HepG2 (cell line): Measurements from ENCODE around the gene IGFBP5. TPM values are rescaled to one million over a fixed set of nuclear protein-coding genes. Genes with fewer than 3 reads are reported as not detected.
A peak's percentile ranks its signal among the peaks of the same experiment; 100 is the strongest.

ENCODE experiments used
- ATAC-seq: fragments of 200-7000 bp; cut with Tn5 transposase; 3 replicates; pipeline ENCODE4 v1.9.1; 2020; ENCODE audit warnings: mild to moderate bottlenecking, moderate library complexity
- BruUV-seq: library from RNA; stranded (reverse); fragments of 400-500 nt; replicated peaks from 2 replicates; lab custom pipeline; 2021; lab: Mats Ljungman, UMichigan
- CTCF ChIA-PET: fragments of 300-600 bp; formaldehyde crosslinking; extraction: SDS; loops from one replicate; lab custom pipeline; 2021; ENCODE audit warnings: low total read pairs, inconsistent platforms, low intra/inter-chr PET ratio; lab: Yijun Ruan, JAX
- POLR2A ChIA-PET: fragments of 350-600 bp; sonication (Branson Sonifier 250); formaldehyde crosslinking; loops from one replicate; lab custom pipeline; 2020; ENCODE audit warnings: antibody characterized with exemption, inconsistent platforms; lab: Yijun Ruan, JAX
- DNase-seq: peaks from one replicate; pipeline ENCODE4 v3.0.0-alpha.2; 2015; ENCODE audit warnings: low spot score
- FAIRE-seq: peaks from 3 replicates; lab custom pipeline; 2011; peaks lifted over from hg19 to GRCh38; lab: Jason Lieb, UNC
- H2AFZ ChIP-seq: one replicate; pipeline ENCODE4 v1.6.1; 2011; ENCODE audit warnings: low read length, inconsistent platforms
- H3K27ac ChIP-seq: fragments of 300-600 bp; 3 replicates; pipeline ENCODE4 v1.8.0; 2011; ENCODE audit warnings: mixed run types, mild to moderate bottlenecking, mixed read lengths, low read length, inconsistent platforms; ENCODE audit not compliant: insufficient read depth; ENCODE audit errors: extremely low read length
- H3K27me3 ChIP-seq, 2 experiments: fragments of 200-600 bp in 1 of 2; 2 replicates in 1 of 2; 3 replicates in 1 of 2; pipeline versions ENCODE4 v1.6.0 to v1.8.0; 2011; ENCODE audit warnings: low read length in 2 of 2, mild to moderate bottlenecking in 2 of 2, moderate library complexity in 2 of 2, inconsistent platforms in 1 of 2; ENCODE audit not compliant: insufficient read depth in 2 of 2, control insufficient read depth in 1 of 2
- H3K36me3 ChIP-seq, 2 experiments: fragments of 200-600 bp in 1 of 2; replicated peaks in 1 of 2; 2 replicates in 1 of 2; 3 replicates in 1 of 2; pipeline versions ENCODE4 v1.5.1 to v1.8.0; 2011; ENCODE audit warnings: low read length in 2 of 2, inconsistent platforms in 1 of 2; ENCODE audit not compliant: insufficient read depth in 2 of 2, control insufficient read depth in 1 of 2
- H3K4me1 ChIP-seq: 2 replicates; pipeline ENCODE4 v1.5.1; 2012; ENCODE audit warnings: low read length, inconsistent platforms; ENCODE audit not compliant: insufficient read depth
- H3K4me2 ChIP-seq: 2 replicates; pipeline ENCODE4 v1.6.0; 2011; ENCODE audit warnings: low read depth, low read length, inconsistent platforms
- H3K4me3 ChIP-seq, 3 experiments: fragments of 200-600 bp in 1 of 3; sonication (generic), shearing (Covaris generic) in 1 of 3; replicated peaks in 1 of 3; 2 replicates each; pipeline ENCODE4 v1.5.1; 2011 to 2016; ENCODE audit warnings: low read length in 3 of 3, inconsistent platforms in 2 of 3, low read depth in 2 of 3, mild to moderate bottlenecking in 2 of 3, control low read depth in 1 of 3, mixed read lengths in 1 of 3; ENCODE audit not compliant: insufficient read depth in 1 of 3
- H3K79me2 ChIP-seq: one replicate; pipeline ENCODE4 v1.6.1; 2011; ENCODE audit warnings: low read length, inconsistent platforms; ENCODE audit not compliant: insufficient read depth
- H3K9ac ChIP-seq: 2 replicates; pipeline ENCODE4 v1.6.0; 2011; ENCODE audit warnings: mild to moderate bottlenecking, low read depth, low read length, inconsistent platforms; ENCODE audit not compliant: insufficient read depth
- H3K9me3 ChIP-seq: 2 replicates; pipeline ENCODE4 v1.5.1; 2012; ENCODE audit warnings: mild to moderate bottlenecking, low read length
- H4K20me1 ChIP-seq: 2 replicates; pipeline ENCODE4 v1.6.0; 2011; ENCODE audit warnings: inconsistent platforms, mild to moderate bottlenecking, low read length, moderate library complexity; ENCODE audit not compliant: insufficient read depth
- ARHGAP35 ChIP-seq: sonication (generic); formaldehyde crosslinking; IDR thresholded peaks from 2 replicates; pipeline ENCODE4 v1.9.0; 2022; ENCODE audit warnings: mild to moderate bottlenecking, inconsistent platforms, moderate library complexity, missing genetic modification reagents, borderline replicate concordance
- ARNTL ChIP-seq: sonication (generic); formaldehyde crosslinking; IDR thresholded peaks from 2 replicates; pipeline ENCODE4 v1.4.0; 2020; ENCODE audit warnings: mild to moderate bottlenecking, missing genetic modification reagents
- BHLHE40 ChIP-seq: IDR thresholded peaks from 2 replicates; pipeline ENCODE4 v1.6.1; 2011; ENCODE audit warnings: low read length, improper control_type of control experiment
- CEBPB ChIP-seq: IDR thresholded peaks from 2 replicates; pipeline ENCODE4 v1.6.1; 2011; ENCODE audit warnings: low read depth, low read length, improper control_type of control experiment, borderline replicate concordance
- CEBPG ChIP-seq: IDR thresholded peaks from 2 replicates; pipeline ENCODE4 v1.6.1; 2016
- EP300 ChIP-seq, 3 experiments: sonication (generic) in 1 of 3; formaldehyde crosslinking in 1 of 3; IDR thresholded peaks; 2 replicates each; pipeline versions ENCODE4 v1.5.1 to v1.6.1; 2011 to 2020; ENCODE audit warnings: low read depth in 2 of 3, low read length in 2 of 3, borderline replicate concordance in 1 of 3, improper control_type of control experiment in 1 of 3, mild to moderate bottlenecking in 1 of 3, missing genetic modification reagents in 1 of 3, moderate library complexity in 1 of 3
- ISL2 ChIP-seq: sonication (generic); formaldehyde crosslinking; IDR thresholded peaks from 2 replicates; pipeline ENCODE4 v1.5.0; 2020; ENCODE audit warnings: missing genetic modification reagents
- KLF6 ChIP-seq: IDR thresholded peaks from 2 replicates; pipeline ENCODE4 v1.8.0; 2016; ENCODE audit warnings: missing biosample characterization, missing genetic modification reagents
- SAP130 ChIP-seq: IDR thresholded peaks from 2 replicates; pipeline ENCODE4 v1.6.1; 2016; ENCODE audit warnings: low read depth
- SMC3 ChIP-seq: IDR thresholded peaks from 2 replicates; pipeline ENCODE4 v1.6.1; 2011; ENCODE audit warnings: low read length, improper control_type of control experiment
- ZBED4 ChIP-seq: sonication (generic); formaldehyde crosslinking; IDR thresholded peaks from 2 replicates; pipeline ENCODE4 v1.4.0; 2020; ENCODE audit warnings: missing genetic modification reagents, borderline replicate concordance
- ZKSCAN8 ChIP-seq: IDR thresholded peaks from 2 replicates; pipeline ENCODE4 v1.6.1; 2016; ENCODE audit warnings: borderline replicate concordance, missing genetic modification reagents, missing compliant biosample characterization
- ZNF101 ChIP-seq: sonication (generic); formaldehyde crosslinking; IDR thresholded peaks from 2 replicates; pipeline ENCODE4 v1.4.0; 2020; ENCODE audit warnings: mild to moderate bottlenecking, low read depth, missing genetic modification reagents, borderline replicate concordance
- ZNF644 ChIP-seq: IDR thresholded peaks from 2 replicates; pipeline ENCODE4 v1.6.1; 2016; ENCODE audit warnings: low read depth
- ZSCAN21 ChIP-seq: sonication (generic); formaldehyde crosslinking; IDR thresholded peaks from 2 replicates; pipeline ENCODE4 v1.8.0; 2022; ENCODE audit warnings: mild to moderate bottlenecking, missing genetic modification reagents, moderate library complexity, borderline replicate concordance
- WGBS: methylation state at CpG from one replicate; pipeline ENCODE4 v1.1.6; 2017; ENCODE audit warnings: low lambda C conversion rate; 5-methylcytosine and 5-hydroxymethylcytosine counted together
- in situ Hi-C: cut with HindIII; loops from 2 replicates; pipeline ENCODE4 v1.10.0; 2017; ENCODE audit warnings: low pct_unique_long_range_greater_than_20kb; ENCODE audit not compliant: extremely low pct_ligation_motif_present
- intact Hi-C: fragments of 100-400 bp; cut with micrococcal nuclease; formaldehyde crosslinking; loops from one replicate; pipeline ENCODE4 v1.10.0; 2022; ENCODE audit not compliant: unreplicated experiment
- polyA plus RNA-seq, 8 experiments: library from polyadenylated mRNA; depleted of rRNA in 3 of 8; stranded (reverse) in 7 of 8; unstranded in 1 of 8; fragments of >200 nt; fragmentation: Illumina TruSeq in 4 of 8; extraction: Trizol in 4 of 8; gene quantifications; 2 replicates each; pipeline versions ENCODE4 v1.2.1 to v1.2.3, GENCODE V29; 2011 to 2016; ENCODE audit warnings: low read depth in 4 of 8, missing spikeins in 1 of 8, mixed read lengths in 1 of 8; ENCODE audit not compliant: insufficient read depth in 1 of 8
- total RNA-seq, 5 experiments: library from RNA; depleted of rRNA; stranded (reverse); fragments of >200 nt; fragmentation: Illumina TruSeq; extraction: Trizol; gene quantifications; 2 replicates each; pipeline ENCODE4 v1.2.3, GENCODE V29; 2016; ENCODE audit warnings: low read depth in 1 of 5
- TF ChIP-seq, protein P1 (sequence below): sonication (generic); formaldehyde crosslinking; IDR thresholded peaks from 2 replicates; pipeline ENCODE4 v1.9.0; 2022; ENCODE audit warnings: low read depth, missing genetic modification reagents
- TF ChIP-seq, protein P2 (sequence below): sonication (generic); formaldehyde crosslinking; IDR thresholded peaks from 2 replicates; pipeline ENCODE4 v1.4.0; 2020; ENCODE audit warnings: missing genetic modification reagents

The IGFBP5 gene
- total and polyA plus RNA-seq, 2 of the 13 experiments (the other 11 are each of a cell fraction or from before 2014, with no cell fraction given) = 0.15 TPM; not detected in 1

DNA sequence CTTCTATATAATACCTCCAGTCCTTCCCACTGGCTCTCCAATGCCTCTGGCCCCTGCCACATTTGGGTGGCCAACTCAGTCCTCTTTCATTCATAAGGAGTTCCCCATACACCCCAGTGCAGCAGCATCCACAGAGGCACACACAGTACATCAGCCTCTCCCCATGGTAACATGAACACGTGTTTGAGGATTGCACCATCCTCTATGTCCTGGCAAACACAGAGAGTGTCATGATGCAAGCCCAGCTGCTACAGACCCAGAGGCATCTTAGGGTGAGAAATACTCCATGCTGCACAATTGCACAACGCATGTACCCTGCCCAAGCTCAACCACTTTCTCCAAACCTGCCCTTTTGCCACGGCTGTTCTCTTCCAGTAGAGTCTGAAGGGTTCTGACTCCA is 11.5 kb downstream of the IGFBP5 start (continued):
- TF ChIP-seq EP300 (IDR thresholded peaks at IDR 0.05; ENCODE audit: low read depth in 2 of 2, low read length in 2 of 2) (peak in 1 of 2 experiments; percentile 12; a peak in 1 of 4 replicates), EP300 (CRISPR knock-in tag; IDR thresholded peaks at IDR 0.05; ENCODE audit: borderline replicate concordance) (no peak), CEBPB (peak; percentile 99), SMC3 (peak; percentile 21; the same call in 1 of the 2 replicates), ARHGAP35 (CRISPR knock-in tag) (no peak), ZBED4 (no peak), ZNF644 (CRISPR knock-in tag) (peak; percentile 84; the same call in 1 of the 2 replicates), CEBPG (CRISPR knock-in tag) (peak; percentile 94), BHLHE40 (peak; percentile 68)

- ATAC-seq (no peak), DNase-seq (no peak), FAIRE-seq (no peak)
- H3K27me3 ChIP-seq = peaks cover 3 to 45% of the 10 kb centered on the region in 2 experiments; a peak in 4 of 5 replicates
- ChIA-PET CTCF (interaction anchor here (1.5 to 1.7 kb wide), 4 partner anchors 461 to 1075 kb away, joined by 7 to 20 read pairs (median 9); no protein-coding TSS in a partner anchor), POLR2A (no interaction called here)
- H2AFZ ChIP-seq = no peak overlapping the region
- no peaks in the 10 kb centered on the region for H3K4me1 ChIP-seq
- H3K79me2 ChIP-seq = no peaks in the 10 kb centered on the region
- H3K9ac ChIP-seq = no peak overlapping the region
- H4K20me1 ChIP-seq = no peaks in the 10 kb centered on the region
- no peak overlapping the region for H3K4me3 ChIP-seq
- no peaks in the 10 kb centered on the region for H3K9me3 ChIP-seq
- no peak overlapping the region for H3K27ac ChIP-seq
- H3K36me3 ChIP-seq = no peaks in the 10 kb centered on the region
- WGBS = 5% methylated on average over 2 of the region's 2 CpGs
- intact Hi-C loops = loop anchor here (1.0 to 5.0 kb wide), 5 partner anchors 461 to 1076 kb away; no protein-coding TSS in a partner anchor
- BruUV-seq = no TSS peak
- no peak overlapping the region for H3K4me2 ChIP-seq
- in situ Hi-C loops = loop anchor here (10.0 kb wide), 1 partner anchor 1073 kb away; no protein-coding TSS in a partner anchor
- no peak for TF ChIP-seq ZKSCAN8 (CRISPR knock-in tag)
- no peak for TF ChIP-seq ZNF101 (CRISPR knock-in tag)
- TF ChIP-seq ZSCAN21 (CRISPR knock-in tag) = no peak
- TF ChIP-seq, protein P1, sequence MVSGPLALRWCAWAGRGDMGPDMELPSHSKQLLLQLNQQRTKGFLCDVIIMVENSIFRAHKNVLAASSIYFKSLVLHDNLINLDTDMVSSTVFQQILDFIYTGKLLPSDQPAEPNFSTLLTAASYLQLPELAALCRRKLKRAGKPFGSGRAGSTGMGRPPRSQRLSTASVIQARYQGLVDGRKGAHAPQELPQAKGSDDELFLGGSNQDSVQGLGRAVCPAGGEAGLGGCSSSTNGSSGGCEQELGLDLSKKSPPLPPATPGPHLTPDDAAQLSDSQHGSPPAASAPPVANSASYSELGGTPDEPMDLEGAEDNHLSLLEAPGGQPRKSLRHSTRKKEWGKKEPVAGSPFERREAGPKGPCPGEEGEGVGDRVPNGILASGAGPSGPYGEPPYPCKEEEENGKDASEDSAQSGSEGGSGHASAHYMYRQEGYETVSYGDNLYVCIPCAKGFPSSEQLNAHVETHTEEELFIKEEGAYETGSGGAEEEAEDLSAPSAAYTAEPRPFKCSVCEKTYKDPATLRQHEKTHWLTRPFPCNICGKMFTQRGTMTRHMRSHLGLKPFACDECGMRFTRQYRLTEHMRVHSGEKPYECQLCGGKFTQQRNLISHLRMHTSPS (CRISPR knock-in tag) = no peak
- TF ChIP-seq, protein P2, sequence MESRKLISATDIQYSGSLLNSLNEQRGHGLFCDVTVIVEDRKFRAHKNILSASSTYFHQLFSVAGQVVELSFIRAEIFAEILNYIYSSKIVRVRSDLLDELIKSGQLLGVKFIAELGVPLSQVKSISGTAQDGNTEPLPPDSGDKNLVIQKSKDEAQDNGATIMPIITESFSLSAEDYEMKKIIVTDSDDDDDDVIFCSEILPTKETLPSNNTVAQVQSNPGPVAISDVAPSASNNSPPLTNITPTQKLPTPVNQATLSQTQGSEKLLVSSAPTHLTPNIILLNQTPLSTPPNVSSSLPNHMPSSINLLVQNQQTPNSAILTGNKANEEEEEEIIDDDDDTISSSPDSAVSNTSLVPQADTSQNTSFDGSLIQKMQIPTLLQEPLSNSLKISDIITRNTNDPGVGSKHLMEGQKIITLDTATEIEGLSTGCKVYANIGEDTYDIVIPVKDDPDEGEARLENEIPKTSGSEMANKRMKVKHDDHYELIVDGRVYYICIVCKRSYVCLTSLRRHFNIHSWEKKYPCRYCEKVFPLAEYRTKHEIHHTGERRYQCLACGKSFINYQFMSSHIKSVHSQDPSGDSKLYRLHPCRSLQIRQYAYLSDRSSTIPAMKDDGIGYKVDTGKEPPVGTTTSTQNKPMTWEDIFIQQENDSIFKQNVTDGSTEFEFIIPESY (CRISPR knock-in tag) = no peak
- no peak for TF ChIP-seq ISL2 (CRISPR knock-in tag)
- TF ChIP-seq SAP130 (CRISPR knock-in tag) = no peak
- TF ChIP-seq ARNTL (CRISPR knock-in tag) = no peak
- TF ChIP-seq KLF6 (CRISPR knock-in tag) = no peak
Measured at GRCh38 chr2:216681683-216682082, 13.7 kb downstream of the IGFBP5 start.
